Stomach (tissue), 9 donors: ENCODE data around the gene TMCO1. TPM values are rescaled to one million over a fixed set of nuclear protein-coding genes. Genes with fewer than 3 reads are reported as not detected.
"Not testable (repeated sequence)": the region's sequence is repeated elsewhere in the genome, so short reads cannot be mapped to it uniquely, and the experiment has no call there.

Source experiments
- DNase-seq, 2 donors: peaks; one replicate each; pipeline versions ENCODE4 v3.0.0 to v3.0.0-alpha.2; 2013 to 2019
- H3K27ac ChIP-seq, 5 donors: fragments of 200-600 bp in 4 of 5; sonication (generic) in 4 of 5; one replicate each; pipeline ENCODE4 v1.5.1; 2013 to 2019; ENCODE audit warnings: mild to moderate bottlenecking in 1 of 5, moderate library complexity in 1 of 5
- H3K27me3 ChIP-seq, 3 donors: fragments of 200-600 bp; sonication (generic); one replicate each; pipeline ENCODE4 v1.5.1; 2017 to 2019; ENCODE audit warnings: mixed run types in 1 of 3
- H3K36me3 ChIP-seq, 4 donors: fragments of 200-600 bp; sonication (generic); 1 replicate in 3 of 4; 2 replicates in 1 of 4; pipeline ENCODE4 v1.5.1; 2016 to 2019
- H3K4me1 ChIP-seq, 4 donors: fragments of 200-600 bp; sonication (generic); one replicate each; pipeline ENCODE4 v1.5.1; 2016 to 2019
- H3K4me3 ChIP-seq, 4 donors: fragments of 200-600 bp; sonication (generic) in 3 of 4; one replicate each; pipeline ENCODE4 v1.5.1; 2016 to 2019; ENCODE audit warnings: mild to moderate bottlenecking in 1 of 4
- H3K9me3 ChIP-seq, 4 donors: fragments of 200-600 bp; sonication (generic); one replicate each; pipeline ENCODE4 v1.5.1; 2016 to 2019
- CTCF ChIP-seq, 7 experiments: fragments of 450-650 bp in 4 of 7; fragments of 200-600 bp in 3 of 7; sonication (generic) in 3 of 7; IDR thresholded peaks; one replicate each; pipeline ENCODE4 v1.5.1; 2016 to 2019; ENCODE audit warnings: antibody characterized with exemption in 7 of 7, control low read depth in 2 of 7, mild to moderate bottlenecking in 1 of 7
- EP300 ChIP-seq: sonication (generic); formaldehyde crosslinking; IDR thresholded peaks from one replicate; pipeline ENCODE4 v1.6.1; 2017; ENCODE audit warnings: antibody characterized with exemption
- POLR2A ChIP-seq, 4 donors: fragments of 450-650 bp; IDR thresholded peaks; one replicate each; pipeline ENCODE4 v1.6.1; 2016; ENCODE audit warnings: antibody characterized with exemption in 4 of 4, control low read depth in 2 of 4, mild to moderate bottlenecking in 1 of 4, moderate library complexity in 1 of 4
- POLR2AphosphoS5 ChIP-seq, 3 donors: sonication (generic); formaldehyde crosslinking; IDR thresholded peaks; one replicate each; pipeline ENCODE4 v1.6.1; 2016; ENCODE audit warnings: antibody characterized with exemption in 3 of 3
- WGBS, 5 donors: extraction: QIAGEN DNeasy Blood & Tissue Kit in 3 of 5; methylation state at CpG; one replicate each; pipeline versions ENCODE4 v1.1.5 to v1.1.7; 2013 to 2018; 5-methylcytosine and 5-hydroxymethylcytosine counted together
- intact Hi-C: fragments of 100-400 bp; cut with DNase I; formaldehyde crosslinking; loops from one replicate; pipeline ENCODE4 v1.15.1; 2023; ENCODE audit warnings: low total_unique reads
- polyA plus RNA-seq, 3 donors: library from polyadenylated mRNA; stranded (reverse); fragments of 200-250 nt; gene quantifications; one replicate each; pipeline ENCODE4 v1.2.3, GENCODE V29; 2013
- total RNA-seq, 5 donors: library from RNA; depleted of rRNA; stranded (reverse); fragments of >200 nt; gene quantifications; one replicate each; pipeline versions ENCODE4 v1.1.0 to v1.2.3, GENCODE V29; 2014 to 2016
- donor health status: healthy with polysubstance abuse.
- donor health status: Bipolar disorder and iron deficiency.
- donor health status: healthy.

TMCO1 gene
- total and polyA plus RNA-seq, 8 donors = 6.7 to 69.2 (median 39.8) TPM

DNA sequence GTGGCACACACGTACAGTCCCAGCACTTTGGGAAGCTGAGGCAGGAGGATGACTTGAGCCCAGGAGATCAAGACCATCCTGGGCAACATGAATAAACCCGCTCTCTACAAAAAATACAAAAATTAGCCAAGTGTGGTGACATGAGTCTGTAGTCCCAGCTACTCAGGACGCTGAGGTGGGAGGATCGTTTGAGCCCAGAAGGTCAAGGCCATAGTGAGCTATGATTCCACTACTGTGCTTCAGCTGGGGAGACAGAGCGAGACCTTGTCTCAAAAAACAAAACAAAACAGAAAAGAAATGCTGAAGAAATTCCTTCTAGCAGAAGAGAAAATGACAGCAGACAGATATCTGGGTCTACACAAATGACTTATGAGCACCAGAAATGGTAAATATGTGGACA is 80.6 kb downstream of the TMCO1 start:
- Histone ChIP-seq H3K4me1 (peaks cover 0 to 31% (median 19%) of the 10 kb centered on the region in 4 donors), H3K36me3 (peaks cover 0 to 46% (median 17%) of the 10 kb centered on the region in 4 donors), H3K27me3 (no peaks in the 10 kb centered on the region), H3K9me3 (no peaks in the 10 kb centered on the region), H3K4me3 (no peak overlapping the region), H3K27ac (no peak overlapping the region)
- TF ChIP-seq POLR2A (IDR thresholded peaks at IDR 0.05) = no peak
- no peak for TF ChIP-seq EP300
- TF ChIP-seq POLR2AphosphoS5 (IDR thresholded peaks at IDR 0.05) = no peak
- TF ChIP-seq CTCF (IDR thresholded peaks at IDR 0.05) = no peak
- no peak for DNase-seq
- intact Hi-C loops = no loop called here
- 95 to 99% (median 97%) methylated on average over 5 of the region's 5 CpGs for WGBS, 5 donors

DNA sequence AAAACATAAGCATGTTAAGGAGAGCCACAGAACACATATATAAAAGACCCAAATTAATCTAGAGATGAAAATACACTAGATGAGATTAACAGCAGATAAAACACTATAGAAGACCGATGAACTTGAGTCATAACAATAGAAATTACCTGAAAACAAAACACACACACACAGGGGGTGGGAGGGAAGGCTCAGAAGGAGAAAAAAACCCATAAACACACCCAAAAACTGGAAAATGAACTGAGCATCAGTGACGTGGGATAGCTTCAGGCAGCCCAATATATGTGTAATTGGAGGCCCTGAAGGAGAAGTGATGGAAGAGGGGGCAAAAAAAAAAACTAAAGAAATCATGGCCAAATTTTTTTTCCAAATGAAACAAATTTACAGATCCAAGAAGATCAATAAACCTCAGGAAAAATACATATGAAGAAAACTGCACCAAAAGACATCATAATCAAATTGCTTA is 81.7 kb downstream of the TMCO1 start:
- TF ChIP-seq POLR2AphosphoS5 (IDR thresholded peaks at IDR 0.05) (no peak), POLR2A (IDR thresholded peaks at IDR 0.05) (no peak)
- no peak for DNase-seq

GRCh38 chr1:165686121-165686970 is 82.3 kb downstream of the TMCO1 start:
- no peak for DNase-seq
- Histone ChIP-seq H3K4me1 (peaks cover 0 to 34% (median 19%) of the 10 kb centered on the region in 4 donors), H3K36me3 (peaks cover 13 to 63% (median 34%) of the 10 kb centered on the region in 4 donors), H3K27me3 (no peaks in the 10 kb centered on the region), H3K4me3 (no peak overlapping the region), H3K9me3 (no peaks in the 10 kb centered on the region), H3K27ac (no peak overlapping the region)
- no peak for TF ChIP-seq POLR2AphosphoS5 (IDR thresholded peaks at IDR 0.05)
- no peak for TF ChIP-seq EP300
- no peak for TF ChIP-seq POLR2A (IDR thresholded peaks at IDR 0.05)
- TF ChIP-seq CTCF (IDR thresholded peaks at IDR 0.05) = no peak
- intact Hi-C loops = no loop called here
- WGBS, 5 donors = 77 to 96% (median 85%) methylated on average over 6 of the region's 6 CpGs

More for the DNA sequence above, 81.7 kb downstream of the TMCO1 start:
- Histone ChIP-seq H3K27me3 (no peaks in the 10 kb centered on the region), H3K27ac (no peak overlapping the region), H3K4me3 (no peak overlapping the region), H3K9me3 (no peaks in the 10 kb centered on the region), H3K4me1 (peaks cover 0 to 34% (median 19%) of the 10 kb centered on the region in 4 donors), H3K36me3 (peaks cover 10 to 56% (median 27%) of the 10 kb centered on the region in 4 donors)
- 86 to 96% (median 90%) methylated on average over 2 of the region's 2 CpGs for WGBS, 5 donors
- intact Hi-C loops = no loop called here

- Histone ChIP-seq H3K4me1 (peaks cover 0 to 34% (median 16%) of the 10 kb centered on the region in 4 donors), H3K27ac (no peak overlapping the region), H3K27me3 (no peaks in the 10 kb centered on the region), H3K4me3 (no peak overlapping the region), H3K9me3 (no peaks in the 10 kb centered on the region), H3K36me3 (peaks cover 16 to 66% (median 43%) of the 10 kb centered on the region in 4 donors)
- intact Hi-C loops = no loop called here
- TF ChIP-seq EP300 = no peak
- no peak for TF ChIP-seq CTCF (IDR thresholded peaks at IDR 0.05)
- no peak for TF ChIP-seq POLR2A (IDR thresholded peaks at IDR 0.05)
- TF ChIP-seq POLR2AphosphoS5 (IDR thresholded peaks at IDR 0.05) = no peak
- DNase-seq = no peak
- 0 to 38% (median 3%) methylated on average over 1 of the region's 1 CpG for WGBS, 5 donors
Measured at GRCh38 chr1:165683848-165684485, 84.7 kb downstream of the TMCO1 start.

DNA sequence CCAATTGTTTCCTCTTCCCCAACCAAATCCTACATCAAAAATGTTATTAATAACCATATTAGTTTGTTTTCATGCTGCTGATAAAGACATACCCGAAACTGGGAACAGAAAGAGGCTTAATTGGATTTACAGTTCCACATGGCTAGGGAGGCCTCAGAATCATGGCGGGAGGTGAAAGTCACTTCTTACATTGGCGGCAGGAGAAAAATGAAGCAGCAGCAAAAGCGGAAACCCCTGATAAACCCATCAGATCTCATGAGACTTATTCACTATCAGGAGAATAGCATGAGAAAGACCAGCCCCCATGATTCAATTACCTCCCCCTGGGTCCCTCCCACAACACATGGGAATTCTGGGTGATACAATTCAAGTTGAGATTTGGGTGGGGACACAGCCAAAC is 87.9 kb downstream of the TMCO1 start:
- H3K27ac ChIP-seq, intact Hi-C loops, H3K9me3 ChIP-seq, H3K27me3 ChIP-seq, DNase-seq, H3K4me3 ChIP-seq: not testable (repeated sequence)
- Histone ChIP-seq H3K4me1 (peaks cover 0 to 26% (median 15%) of the 10 kb centered on the region in 4 donors), H3K36me3 (peaks cover 20 to 83% (median 73%) of the 10 kb centered on the region in 4 donors)
- 96 to 99% (median 97%) methylated on average over 4 of the region's 4 CpGs for WGBS, 5 donors
